Caco-2 (cell line): Measurements from ENCODE around the gene HTR3C. TPM values are rescaled to one million over a fixed set of nuclear protein-coding genes. Genes with fewer than 3 reads are reported as not detected.

Experiments
- BruUV-seq: library from RNA; stranded (reverse); fragments of 400-500 nt; replicated peaks from 2 replicates; lab custom pipeline; 2021; lab: Mats Ljungman, UMichigan
- CTCF ChIA-PET: fragments of 300-600 bp; sonication (Branson Sonifier 250); formaldehyde crosslinking; loops from one replicate; lab custom pipeline; 2022; ENCODE audit warnings: antibody characterized with exemption; lab: Charles Lee
- POLR2A ChIA-PET: fragments of 300-600 bp; sonication (Branson Sonifier 250); formaldehyde crosslinking; loops from one replicate; lab custom pipeline; 2022; ENCODE audit warnings: antibody characterized with exemption; lab: Charles Lee
- DNase-seq, 2 experiments: peaks; one replicate each; pipeline versions ENCODE4 v3.0.0 to v3.0.0-alpha.2; 2020 to 2022
- H3K27me3 ChIP-seq: replicated peaks from 2 replicates; pipeline ENCODE4 v1.6.0; 2011; ENCODE audit warnings: low read length; ENCODE audit not compliant: control insufficient read depth, insufficient read depth
- H3K36me3 ChIP-seq: 2 replicates; pipeline ENCODE4 v1.5.1; 2011; ENCODE audit warnings: low read length; ENCODE audit not compliant: control insufficient read depth, insufficient read depth
- H3K4me1 ChIP-seq: fragments of 250-450 bp; sonication (Bioruptor Pico); 2 replicates; pipeline ENCODE4 v1.5.1; 2020; ENCODE audit warnings: mild to moderate bottlenecking
- H3K4me3 ChIP-seq: 2 replicates; pipeline ENCODE4 v1.5.1; 2011; ENCODE audit warnings: low read depth, mild to moderate bottlenecking, control low read depth, low read length
- H3K9me3 ChIP-seq: fragments of 250-450 bp; sonication (Bioruptor Pico); 2 replicates; pipeline ENCODE4 v1.5.1; 2020; ENCODE audit warnings: mild to moderate bottlenecking, moderate library complexity
- H3K27ac Mint-ChIP-seq: one replicate; pipeline ENCODE4 v1.8.0; 2022; ENCODE audit warnings: mixed read lengths; ENCODE audit not compliant: unreplicated experiment
- H3K27me3 Mint-ChIP-seq: one replicate; pipeline ENCODE4 v1.8.0; 2022; ENCODE audit warnings: mixed read lengths; ENCODE audit not compliant: insufficient read depth, unreplicated experiment
- H3K36me3 Mint-ChIP-seq: one replicate; pipeline ENCODE4 v1.8.0; 2022; ENCODE audit warnings: mild to moderate bottlenecking, mixed read lengths; ENCODE audit not compliant: insufficient read depth, unreplicated experiment
- H3K4me1 Mint-ChIP-seq: one replicate; pipeline ENCODE4 v1.8.0; 2022; ENCODE audit warnings: low read depth, mixed read lengths; ENCODE audit not compliant: unreplicated experiment
- H3K4me3 Mint-ChIP-seq: one replicate; pipeline ENCODE4 v1.8.0; 2022; ENCODE audit warnings: mild to moderate bottlenecking, moderate library complexity, mixed read lengths; ENCODE audit not compliant: unreplicated experiment
- H3K9me3 Mint-ChIP-seq: one replicate; pipeline ENCODE4 v1.8.0; 2022; ENCODE audit warnings: mixed read lengths; ENCODE audit not compliant: unreplicated experiment
- intact Hi-C: fragments of 100-400 bp; cut with micrococcal nuclease; formaldehyde crosslinking; loops from one replicate; pipeline ENCODE4 v1.10.0; 2022; ENCODE audit not compliant: unreplicated experiment
- total RNA-seq: library from RNA; stranded (reverse); gene quantifications from 2 replicates; pipeline ENCODE4 v1.2.3, GENCODE V29; 2022
- TF ChIP-seq, protein P1 (sequence below), 2 experiments: fragments of 200-600 bp in 1 of 2; IDR thresholded peaks; 1 replicate in 1 of 2; 2 replicates in 1 of 2; pipeline versions ENCODE4 v1.5.1 to v1.8.0; 2011 to 2022; ENCODE audit warnings: antibody characterized with exemption in 1 of 2, control low read depth in 1 of 2, inconsistent platforms in 1 of 2, low read depth in 1 of 2, low read length in 1 of 2, mild to moderate bottlenecking in 1 of 2, moderate library complexity in 1 of 2; ENCODE audit not compliant: insufficient read depth in 1 of 2, severe bottlenecking in 1 of 2, unreplicated experiment in 1 of 2

HTR3C gene
- total RNA-seq, 1 experiment from 2014 or later, result not detected

DNA sequence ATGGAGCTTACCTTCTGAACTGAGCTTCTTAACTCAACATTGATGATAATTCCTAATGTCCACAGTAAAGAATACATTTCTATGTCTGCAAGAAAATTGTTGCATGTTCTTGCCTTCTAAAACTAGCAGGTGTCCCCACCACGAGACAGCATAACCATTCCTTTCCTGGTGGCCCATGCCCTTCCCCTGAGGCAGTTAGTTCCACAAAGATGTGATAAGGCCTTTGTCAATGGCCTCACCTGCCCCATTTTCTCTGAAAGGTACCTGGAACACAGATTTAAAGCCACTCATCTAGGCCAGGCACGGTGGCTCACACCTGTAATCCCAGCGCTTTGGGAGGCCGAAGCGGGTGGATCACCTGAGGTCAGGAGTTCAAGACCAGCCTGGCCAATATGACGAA, 23.1 kb downstream of the HTR3C start:
- Mint-ChIP-seq H3K27ac (no peak overlapping the region), H3K36me3 (no peaks in the 10 kb centered on the region), H3K27me3 (no peaks in the 10 kb centered on the region), H3K4me1 (peaks cover 6% of the 10 kb centered on the region), H3K4me3 (no peak overlapping the region), H3K9me3 (peaks cover 6% of the 10 kb centered on the region)
- no peak for DNase-seq
- H3K4me3 ChIP-seq, result no peak overlapping the region
- H3K36me3 ChIP-seq, result no peaks in the 10 kb centered on the region
- H3K9me3 ChIP-seq, result peaks cover 2% of the 10 kb centered on the region; the same call in 1 of the 2 replicates
- POLR2A ChIA-PET, result no interaction called here
- TF ChIP-seq, protein P1, sequence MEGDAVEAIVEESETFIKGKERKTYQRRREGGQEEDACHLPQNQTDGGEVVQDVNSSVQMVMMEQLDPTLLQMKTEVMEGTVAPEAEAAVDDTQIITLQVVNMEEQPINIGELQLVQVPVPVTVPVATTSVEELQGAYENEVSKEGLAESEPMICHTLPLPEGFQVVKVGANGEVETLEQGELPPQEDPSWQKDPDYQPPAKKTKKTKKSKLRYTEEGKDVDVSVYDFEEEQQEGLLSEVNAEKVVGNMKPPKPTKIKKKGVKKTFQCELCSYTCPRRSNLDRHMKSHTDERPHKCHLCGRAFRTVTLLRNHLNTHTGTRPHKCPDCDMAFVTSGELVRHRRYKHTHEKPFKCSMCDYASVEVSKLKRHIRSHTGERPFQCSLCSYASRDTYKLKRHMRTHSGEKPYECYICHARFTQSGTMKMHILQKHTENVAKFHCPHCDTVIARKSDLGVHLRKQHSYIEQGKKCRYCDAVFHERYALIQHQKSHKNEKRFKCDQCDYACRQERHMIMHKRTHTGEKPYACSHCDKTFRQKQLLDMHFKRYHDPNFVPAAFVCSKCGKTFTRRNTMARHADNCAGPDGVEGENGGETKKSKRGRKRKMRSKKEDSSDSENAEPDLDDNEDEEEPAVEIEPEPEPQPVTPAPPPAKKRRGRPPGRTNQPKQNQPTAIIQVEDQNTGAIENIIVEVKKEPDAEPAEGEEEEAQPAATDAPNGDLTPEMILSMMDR (IDR thresholded peaks at IDR 0.05; ENCODE audit: insufficient read depth in 1 of 2, low read depth in 1 of 2, low read length in 1 of 2, severe bottlenecking in 1 of 2, unreplicated experiment in 1 of 2), result no peak
- CTCF ChIA-PET, result interaction anchor here (0.6 kb wide), 1 partner anchor 84 kb away, joined by 3 read pairs; no protein-coding TSS in a partner anchor
- no peaks in the 10 kb centered on the region for H3K27me3 ChIP-seq
- BruUV-seq, result no TSS peak
- intact Hi-C loops, result no loop called here
- no peaks in the 10 kb centered on the region; the same call in 1 of the 2 replicates for H3K4me1 ChIP-seq

DNA sequence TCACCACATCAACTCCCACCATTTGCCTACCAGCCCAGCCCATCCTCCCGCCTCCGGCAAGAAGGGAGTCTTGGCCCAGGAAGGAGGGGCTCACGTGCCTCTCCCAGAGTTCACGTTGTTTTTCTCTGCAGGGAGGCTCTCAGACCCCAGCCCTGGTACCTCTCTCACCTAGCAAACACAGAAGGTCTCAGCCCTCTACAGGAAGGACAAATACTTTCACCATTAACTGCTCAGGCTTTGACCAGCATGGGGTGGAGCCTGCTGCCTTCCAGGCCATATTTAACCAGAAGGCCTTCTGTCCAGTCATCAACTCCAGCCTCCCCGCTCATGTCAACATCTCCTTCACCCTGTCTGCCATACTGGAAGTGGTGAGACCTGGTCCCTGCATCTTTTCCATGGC, 25.0 kb downstream of the HTR3C start:
- no peak overlapping the region for H3K4me3 Mint-ChIP-seq
- Histone ChIP-seq H3K36me3 (no peaks in the 10 kb centered on the region), H3K4me1 (no peaks in the 10 kb centered on the region; the same call in 1 of the 2 replicates), H3K27me3 (no peaks in the 10 kb centered on the region), H3K9me3 (no peaks in the 10 kb centered on the region), H3K4me3 (no peak overlapping the region)
- no peak for DNase-seq
- peaks cover 6% of the 10 kb centered on the region for H3K4me1 Mint-ChIP-seq
- no TSS peak for BruUV-seq
- H3K27me3 Mint-ChIP-seq, result no peaks in the 10 kb centered on the region
- intact Hi-C loops, result no loop called here
- H3K9me3 Mint-ChIP-seq, result no peaks in the 10 kb centered on the region
- ChIA-PET POLR2A (no interaction called here), CTCF (no interaction called here)
- TF ChIP-seq, protein P1 (IDR thresholded peaks at IDR 0.05; ENCODE audit: insufficient read depth in 1 of 2, low read depth in 1 of 2, low read length in 1 of 2, severe bottlenecking in 1 of 2, unreplicated experiment in 1 of 2), result no peak
- H3K27ac Mint-ChIP-seq, result no peak overlapping the region
- no peaks in the 10 kb centered on the region for H3K36me3 Mint-ChIP-seq

DNA sequence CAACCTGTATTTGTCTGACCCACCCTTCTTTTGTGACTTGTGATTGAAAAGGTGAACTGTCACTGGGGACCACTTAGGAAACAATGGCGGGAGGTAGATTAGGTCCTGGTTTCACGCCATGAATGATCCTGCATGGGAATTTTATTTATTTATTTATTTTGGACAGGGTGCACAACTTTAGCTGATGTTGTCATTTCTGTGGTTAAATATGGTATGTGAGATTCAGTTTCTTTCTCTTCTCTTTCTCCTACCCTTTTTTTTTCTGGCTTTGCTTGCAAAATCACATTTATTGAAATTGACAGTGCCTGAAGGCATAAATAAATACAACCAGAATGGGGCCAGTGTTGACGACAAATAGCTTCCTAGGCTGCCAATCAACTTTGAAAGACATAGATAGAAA, 26.0 kb downstream of the HTR3C start:
- Histone ChIP-seq H3K4me1 (no peaks in the 10 kb centered on the region; the same call in 1 of the 2 replicates), H3K4me3 (no peak overlapping the region), H3K27me3 (no peaks in the 10 kb centered on the region), H3K36me3 (no peaks in the 10 kb centered on the region), H3K9me3 (no peaks in the 10 kb centered on the region)
- H3K27me3 Mint-ChIP-seq, result no peaks in the 10 kb centered on the region
- ChIA-PET POLR2A (no interaction called here), CTCF (no interaction called here)
- no peak overlapping the region for H3K4me3 Mint-ChIP-seq
- no peak overlapping the region for H3K27ac Mint-ChIP-seq
- no peak for DNase-seq
- BruUV-seq, result no TSS peak
- TF ChIP-seq, protein P1 (IDR thresholded peaks at IDR 0.05; ENCODE audit: insufficient read depth in 1 of 2, low read depth in 1 of 2, low read length in 1 of 2, severe bottlenecking in 1 of 2, unreplicated experiment in 1 of 2), result no peak
- intact Hi-C loops, result no loop called here
- no peaks in the 10 kb centered on the region for H3K9me3 Mint-ChIP-seq
- H3K36me3 Mint-ChIP-seq, result no peaks in the 10 kb centered on the region
- H3K4me1 Mint-ChIP-seq, result peaks cover 2% of the 10 kb centered on the region
